Measurements from ENCODE around the gene MPC2.

GRCh38 chr1:167924102-167924501, 12.8 kb downstream of the MPC2 start:
- no peak for TF ChIP-seq EZH2 (IDR thresholded peaks at IDR 0.05; ENCODE audit: insufficient read depth, poor library complexity, severe bottlenecking)
- TF ChIP-seq EZH2phosphoT487 (IDR thresholded peaks at IDR 0.05; ENCODE audit: insufficient read depth, low read depth): no peak

All from GM23248 (cell line).